Measurements from ENCODE around the gene UBE2E1. TPM values are rescaled to one million over a fixed set of nuclear protein-coding genes. Genes with fewer than 3 reads are reported as not detected.
A peak's percentile ranks its signal among the peaks of the same experiment; 100 is the strongest.

Gene UBE2E1
- total RNA-seq, 1 experiment from 2014 or later, result 200 TPM

- Histone ChIP-seq H3K27ac (ENCODE audit: low read length) (peak overlapping the region; percentile 87), H2AFZ (ENCODE audit: low read length) (peak overlapping the region; percentile 88), H4K20me1 (ENCODE audit: insufficient read depth, low read depth, low read length) (no peaks in the 10 kb centered on the region), H3K9me3 (ENCODE audit: low read length) (no peaks in the 10 kb centered on the region), H3K27me3 (ENCODE audit: low read length) (no peaks in the 10 kb centered on the region), H3K4me2 (ENCODE audit: low read depth, low read length, poor library complexity, severe bottlenecking) (peak overlapping the region; percentile 70), H3K9ac (ENCODE audit: low read length) (peak overlapping the region; percentile 58), H3K4me3 (ENCODE audit: low read length) (peak overlapping the region; percentile 48; the same call in 1 of the 2 replicates), H3K9me2 (replicated peaks; ENCODE audit: insufficient read depth, low read length) (no peaks in the 10 kb centered on the region), H3K36me3 (ENCODE audit: insufficient read depth, low read length) (no peaks in the 10 kb centered on the region), H3K79me2 (ENCODE audit: low read length) (no peaks in the 10 kb centered on the region), H3K4me1 (ENCODE audit: low read length) (peaks cover 53% of the 10 kb centered on the region)
- DNase-seq, result peak; percentile 60
Measured at GRCh38 chr3:23762759-23763477, 42.8 kb upstream of the UBE2E1 start.

- H3K4me2 ChIP-seq (ENCODE audit: low read depth, low read length, poor library complexity, severe bottlenecking), result no peak overlapping the region
- DNase-seq, result no peak
- no peak overlapping the region for H2AFZ ChIP-seq (ENCODE audit: low read length)
- H3K4me1 ChIP-seq (ENCODE audit: low read length), result peaks cover 41% of the 10 kb centered on the region
- H3K27ac ChIP-seq (ENCODE audit: low read length), result no peak overlapping the region
- H3K79me2 ChIP-seq (ENCODE audit: low read length), result no peaks in the 10 kb centered on the region
- no peaks in the 10 kb centered on the region for H3K36me3 ChIP-seq (ENCODE audit: insufficient read depth, low read length)
- H3K27me3 ChIP-seq (ENCODE audit: low read length), result no peaks in the 10 kb centered on the region
- H3K9me3 ChIP-seq (ENCODE audit: low read length), result no peaks in the 10 kb centered on the region
- H3K9me2 ChIP-seq (replicated peaks; ENCODE audit: insufficient read depth, low read length), result no peaks in the 10 kb centered on the region
- no peak overlapping the region for H3K4me3 ChIP-seq (ENCODE audit: low read length)
- H3K9ac ChIP-seq (ENCODE audit: low read length), result no peak overlapping the region
- no peaks in the 10 kb centered on the region for H4K20me1 ChIP-seq (ENCODE audit: insufficient read depth, low read depth, low read length)
Measured at GRCh38 chr3:23764407-23764806, 41.3 kb upstream of the UBE2E1 start.

DNA sequence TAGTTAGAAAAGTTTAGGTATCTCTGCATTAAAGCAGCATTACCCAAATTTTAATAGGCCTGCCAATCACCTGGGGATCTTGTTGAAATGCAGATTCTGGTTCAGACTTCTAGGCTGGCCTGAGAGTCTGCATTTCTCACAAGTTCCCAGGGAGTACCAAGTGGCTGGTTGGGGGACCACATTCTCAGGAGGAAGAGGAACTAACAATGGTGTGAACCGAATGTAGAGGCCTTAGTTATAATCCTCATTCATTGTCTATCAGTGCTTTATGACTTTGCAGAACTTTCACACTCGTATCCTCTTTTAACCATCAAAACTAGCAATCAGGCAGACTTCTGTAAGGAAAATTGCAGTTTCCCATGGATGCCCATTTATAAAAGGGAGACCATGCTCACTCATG is 38.2 kb upstream of the UBE2E1 start:
- H2AFZ ChIP-seq (ENCODE audit: low read length), result no peak overlapping the region
- DNase-seq, result no peak

DNA sequence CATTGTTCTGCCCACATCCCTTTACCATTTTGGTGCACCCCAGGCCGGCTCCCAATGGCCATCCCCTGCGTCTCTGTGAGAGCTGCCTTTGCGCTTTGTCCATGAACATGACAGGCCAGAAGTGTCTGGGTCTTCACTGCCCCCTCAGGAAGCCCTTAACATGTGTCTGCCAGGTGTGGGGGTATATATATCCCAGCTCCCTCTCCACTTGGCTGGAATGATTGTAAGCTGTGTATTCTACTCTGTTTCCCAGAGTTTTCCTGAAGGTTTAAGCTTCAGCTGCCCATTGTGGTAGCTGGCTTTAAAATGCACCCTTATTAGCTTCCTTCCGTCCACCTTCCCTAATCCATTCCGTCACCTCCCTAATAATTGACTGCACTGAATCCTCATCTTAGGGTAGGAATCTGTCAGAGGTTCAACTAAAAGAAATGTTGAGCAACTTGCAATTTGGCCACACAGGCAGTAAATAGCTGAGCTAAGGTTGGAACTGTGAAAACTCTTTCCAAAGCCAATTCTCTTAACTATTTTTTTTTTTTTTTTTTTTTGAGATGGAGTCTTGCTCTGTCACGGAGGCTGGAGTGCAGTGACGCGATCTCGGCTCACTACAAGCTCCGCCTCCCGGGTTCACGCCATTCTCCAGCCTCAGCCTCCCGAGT is 30.4 kb upstream of the UBE2E1 start:
- H3K27me3 ChIP-seq (ENCODE audit: low read length), result no peaks in the 10 kb centered on the region
- H3K4me1 ChIP-seq (ENCODE audit: low read length), result peaks cover 3% of the 10 kb centered on the region; the same call in 1 of the 2 replicates
- H4K20me1 ChIP-seq (ENCODE audit: insufficient read depth, low read depth, low read length), result no peaks in the 10 kb centered on the region
- H3K9me2 ChIP-seq (replicated peaks; ENCODE audit: insufficient read depth, low read length), result no peaks in the 10 kb centered on the region
- no peaks in the 10 kb centered on the region for H3K79me2 ChIP-seq (ENCODE audit: low read length)
- H3K36me3 ChIP-seq (ENCODE audit: insufficient read depth, low read length), result no peaks in the 10 kb centered on the region
- H3K9me3 ChIP-seq (ENCODE audit: low read length), result no peaks in the 10 kb centered on the region
- DNase-seq, result no peak
- H3K4me2 ChIP-seq (ENCODE audit: low read depth, low read length, poor library complexity, severe bottlenecking), result no peak overlapping the region
- no peak overlapping the region for H3K27ac ChIP-seq (ENCODE audit: low read length)
- no peak overlapping the region for H3K9ac ChIP-seq (ENCODE audit: low read length)
- H2AFZ ChIP-seq (ENCODE audit: low read length), result no peak overlapping the region
- no peak overlapping the region for H3K4me3 ChIP-seq (ENCODE audit: low read length)

More for the DNA sequence above, 38.2 kb upstream of the UBE2E1 start:
- H3K9me3 ChIP-seq (ENCODE audit: low read length), result no peaks in the 10 kb centered on the region
- no peak overlapping the region for H3K27ac ChIP-seq (ENCODE audit: low read length)
- H3K9ac ChIP-seq (ENCODE audit: low read length), result no peak overlapping the region
- H3K4me1 ChIP-seq (ENCODE audit: low read length), result peaks cover 9% of the 10 kb centered on the region
- H3K4me3 ChIP-seq (ENCODE audit: low read length), result no peak overlapping the region
- no peaks in the 10 kb centered on the region for H3K79me2 ChIP-seq (ENCODE audit: low read length)
- no peaks in the 10 kb centered on the region for H4K20me1 ChIP-seq (ENCODE audit: insufficient read depth, low read depth, low read length)
- H3K4me2 ChIP-seq (ENCODE audit: low read depth, low read length, poor library complexity, severe bottlenecking), result no peak overlapping the region
- H3K27me3 ChIP-seq (ENCODE audit: low read length), result no peaks in the 10 kb centered on the region
- H3K36me3 ChIP-seq (ENCODE audit: insufficient read depth, low read length), result no peaks in the 10 kb centered on the region
- no peaks in the 10 kb centered on the region for H3K9me2 ChIP-seq (replicated peaks; ENCODE audit: insufficient read depth, low read length)

DNA sequence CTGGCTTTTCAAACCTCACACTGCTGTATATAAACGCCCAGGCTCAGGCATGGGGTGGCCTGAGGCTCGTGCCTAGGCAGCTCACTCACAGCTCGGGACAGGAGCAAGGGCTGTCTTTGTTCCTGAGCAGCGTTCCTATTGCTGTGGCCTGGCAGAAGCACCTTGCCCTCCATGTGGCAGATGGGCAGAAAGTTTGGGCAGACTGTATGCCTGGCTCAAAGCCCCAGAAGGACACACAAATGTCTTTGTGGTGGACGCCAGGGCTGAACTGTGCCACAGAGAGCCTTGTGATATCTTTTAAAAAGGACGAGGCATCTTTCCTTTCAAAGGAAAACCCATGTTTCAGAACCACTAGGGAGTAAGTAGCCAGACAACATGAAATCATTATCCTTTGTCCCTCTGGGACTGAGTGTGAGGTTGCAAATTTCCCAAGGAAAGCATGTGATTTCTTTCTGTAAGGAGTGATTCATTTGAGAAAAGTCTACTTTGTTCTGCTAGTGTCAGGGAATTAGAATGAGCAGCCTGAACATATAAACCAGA is 29.3 kb upstream of the UBE2E1 start:
- Histone ChIP-seq H3K9ac (ENCODE audit: low read length) (no peak overlapping the region), H3K36me3 (ENCODE audit: insufficient read depth, low read length) (no peaks in the 10 kb centered on the region), H3K4me2 (ENCODE audit: low read depth, low read length, poor library complexity, severe bottlenecking) (no peak overlapping the region), H3K79me2 (ENCODE audit: low read length) (no peaks in the 10 kb centered on the region), H3K9me2 (replicated peaks; ENCODE audit: insufficient read depth, low read length) (no peaks in the 10 kb centered on the region), H2AFZ (ENCODE audit: low read length) (no peak overlapping the region), H3K9me3 (ENCODE audit: low read length) (no peaks in the 10 kb centered on the region), H3K4me3 (ENCODE audit: low read length) (no peak overlapping the region), H3K27ac (ENCODE audit: low read length) (no peak overlapping the region), H3K4me1 (ENCODE audit: low read length) (peaks cover 3% of the 10 kb centered on the region; the same call in 1 of the 2 replicates), H4K20me1 (ENCODE audit: insufficient read depth, low read depth, low read length) (no peaks in the 10 kb centered on the region), H3K27me3 (ENCODE audit: low read length) (no peaks in the 10 kb centered on the region)
- DNase-seq, result no peak

- Histone ChIP-seq H3K27me3 (ENCODE audit: low read length) (no peaks in the 10 kb centered on the region), H3K79me2 (ENCODE audit: low read length) (no peaks in the 10 kb centered on the region), H3K9ac (ENCODE audit: low read length) (no peak overlapping the region), H2AFZ (ENCODE audit: low read length) (no peak overlapping the region), H3K9me3 (ENCODE audit: low read length) (no peaks in the 10 kb centered on the region), H3K36me3 (ENCODE audit: insufficient read depth, low read length) (no peaks in the 10 kb centered on the region), H3K4me3 (ENCODE audit: low read length) (no peak overlapping the region), H3K27ac (ENCODE audit: low read length) (no peak overlapping the region), H3K9me2 (replicated peaks; ENCODE audit: insufficient read depth, low read length) (no peaks in the 10 kb centered on the region), H4K20me1 (ENCODE audit: insufficient read depth, low read depth, low read length) (no peaks in the 10 kb centered on the region), H3K4me1 (ENCODE audit: low read length) (peaks cover 3% of the 10 kb centered on the region; the same call in 1 of the 2 replicates), H3K4me2 (ENCODE audit: low read depth, low read length, poor library complexity, severe bottlenecking) (no peak overlapping the region)
- DNase-seq, result no peak
Measured at GRCh38 chr3:23778446-23778845, 27.3 kb upstream of the UBE2E1 start.

DNA sequence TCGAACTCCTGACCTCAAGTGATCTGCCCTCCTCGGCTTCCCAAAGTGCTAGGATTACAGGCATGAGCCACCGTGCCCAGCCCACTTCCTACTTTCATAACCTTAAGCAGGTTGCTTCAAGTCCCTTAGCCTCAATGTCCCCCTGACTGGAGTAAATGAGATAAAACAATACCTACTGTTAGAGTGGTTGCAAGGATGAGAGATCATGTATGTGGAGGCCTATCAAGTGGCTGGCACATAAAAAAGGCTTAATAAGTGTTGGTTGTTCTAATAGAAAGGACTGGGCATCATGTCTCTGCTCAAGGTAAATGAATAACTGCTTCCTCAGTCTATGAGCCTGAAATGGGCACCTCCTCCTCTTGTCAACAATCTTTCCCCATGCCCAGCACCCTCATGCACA is 25.9 kb upstream of the UBE2E1 start:
- Histone ChIP-seq H3K9me3 (ENCODE audit: low read length) (no peaks in the 10 kb centered on the region), H3K4me1 (ENCODE audit: low read length) (peaks cover 3% of the 10 kb centered on the region; the same call in 1 of the 2 replicates), H3K9ac (ENCODE audit: low read length) (no peak overlapping the region), H3K9me2 (replicated peaks; ENCODE audit: insufficient read depth, low read length) (no peaks in the 10 kb centered on the region), H4K20me1 (ENCODE audit: insufficient read depth, low read depth, low read length) (no peaks in the 10 kb centered on the region), H2AFZ (ENCODE audit: low read length) (no peak overlapping the region), H3K27ac (ENCODE audit: low read length) (no peak overlapping the region), H3K36me3 (ENCODE audit: insufficient read depth, low read length) (no peaks in the 10 kb centered on the region), H3K27me3 (ENCODE audit: low read length) (no peaks in the 10 kb centered on the region), H3K4me3 (ENCODE audit: low read length) (no peak overlapping the region), H3K4me2 (ENCODE audit: low read depth, low read length, poor library complexity, severe bottlenecking) (no peak overlapping the region), H3K79me2 (ENCODE audit: low read length) (no peaks in the 10 kb centered on the region)
- no peak for DNase-seq

GRCh38 chr3:23781051-23781450 is 24.7 kb upstream of the UBE2E1 start:
- Histone ChIP-seq H3K27me3 (ENCODE audit: low read length) (no peaks in the 10 kb centered on the region), H3K4me3 (ENCODE audit: low read length) (no peak overlapping the region), H3K9me2 (replicated peaks; ENCODE audit: insufficient read depth, low read length) (no peaks in the 10 kb centered on the region), H2AFZ (ENCODE audit: low read length) (no peak overlapping the region), H3K27ac (ENCODE audit: low read length) (no peak overlapping the region), H3K36me3 (ENCODE audit: insufficient read depth, low read length) (no peaks in the 10 kb centered on the region), H3K9me3 (ENCODE audit: low read length) (no peaks in the 10 kb centered on the region), H3K4me2 (ENCODE audit: low read depth, low read length, poor library complexity, severe bottlenecking) (no peak overlapping the region), H4K20me1 (ENCODE audit: insufficient read depth, low read depth, low read length) (no peaks in the 10 kb centered on the region), H3K4me1 (ENCODE audit: low read length) (peaks cover 3% of the 10 kb centered on the region; the same call in 1 of the 2 replicates), H3K79me2 (ENCODE audit: low read length) (no peaks in the 10 kb centered on the region), H3K9ac (ENCODE audit: low read length) (no peak overlapping the region)
- DNase-seq, result no peak

Measured in Karpas-422 (cell line).